Stimulated activated CD4-positive, alpha-beta T cell treated with anti-CD3 and anti-CD28 coated beads, TNF-alpha, amount 100 ng/mL, for 48 hours (primary cell): ENCODE data around the gene VSTM4.

Experiments used
- DNase-seq, 3 donors: peaks; one replicate each; pipeline ENCODE4 v3.0.0-alpha.2; 2020; ENCODE audit warnings: low read depth in 3 of 3

The VSTM4 gene

DNA sequence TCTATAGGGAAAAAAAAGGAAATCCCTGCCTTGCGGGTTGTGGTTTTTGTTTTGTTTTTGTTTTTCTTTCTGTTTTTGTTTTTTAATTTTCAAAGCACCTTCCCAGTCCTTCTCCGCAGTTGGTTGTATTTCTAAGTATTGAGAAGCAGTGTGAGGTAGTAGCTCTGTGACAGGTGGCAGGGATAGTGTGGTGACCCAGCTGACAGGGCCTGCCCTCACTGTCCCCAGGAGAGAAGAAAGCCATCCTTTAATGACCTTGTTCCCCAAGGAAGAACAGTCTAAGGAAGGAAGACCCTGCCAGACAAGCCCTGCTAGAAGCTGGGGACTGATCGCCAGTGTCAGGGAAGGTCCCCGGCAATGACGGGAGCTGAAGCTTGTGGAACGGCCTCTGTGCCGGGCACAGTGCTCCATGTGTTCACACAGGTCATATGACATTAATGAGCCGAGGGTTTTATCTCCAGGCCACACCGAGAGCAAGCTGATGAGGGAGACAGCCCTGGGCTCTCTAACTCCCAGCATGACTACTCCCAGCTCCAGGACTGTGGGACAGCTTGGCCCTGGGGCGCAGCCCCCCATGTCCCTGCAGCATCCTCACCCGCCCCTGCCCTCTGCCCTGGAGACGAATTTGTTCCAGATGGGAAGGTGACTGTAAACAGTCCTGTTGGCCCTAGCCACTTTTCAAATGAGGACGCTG lies 106.7 kb downstream of the VSTM4 start:
- no peak for DNase-seq

- DNase-seq: no peak
These were observed 107.2 kb downstream of the VSTM4 start for GRCh38 chr10:49008091-49008490.

DNA sequence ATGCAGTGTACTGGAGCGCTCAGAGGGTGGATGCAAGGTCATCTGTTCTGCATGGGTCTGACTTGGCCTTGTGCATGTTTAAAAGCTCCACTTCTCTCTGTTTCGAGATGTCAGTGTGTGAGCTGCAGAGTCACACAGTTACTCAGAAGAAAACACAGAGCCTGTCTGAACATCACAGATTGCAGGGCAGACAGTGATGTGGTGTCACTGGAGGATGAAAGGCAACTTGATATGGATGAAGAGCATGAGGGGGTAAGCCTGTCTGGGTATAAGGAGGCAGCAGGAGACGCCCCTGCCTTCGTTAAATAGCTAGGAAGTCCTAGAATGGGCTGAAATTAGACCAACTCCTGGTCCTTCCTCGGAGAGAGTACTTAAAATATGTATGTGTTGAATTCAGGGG lies 108.2 kb downstream of the VSTM4 start:
- DNase-seq: no peak

DNA sequence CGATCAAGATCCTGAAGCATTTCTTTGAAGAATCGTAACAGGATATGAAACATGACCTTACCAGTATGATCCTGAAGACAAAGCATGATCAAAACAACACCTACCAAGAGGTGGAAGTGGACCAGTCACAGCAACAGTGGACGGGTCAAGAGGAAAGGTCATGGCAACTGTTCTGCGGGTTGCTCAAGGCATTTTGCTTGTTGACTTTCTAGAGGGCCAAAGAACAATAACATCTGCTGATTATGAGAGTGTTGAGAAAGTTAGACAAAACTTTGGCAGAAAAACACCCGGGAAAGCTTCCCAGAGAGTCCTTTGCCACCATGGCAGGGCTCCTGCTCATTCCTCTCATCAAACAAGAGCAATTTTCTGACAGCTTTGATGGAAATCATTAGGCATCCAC lies 110.1 kb downstream of the VSTM4 start:
- DNase-seq: no peak

DNA sequence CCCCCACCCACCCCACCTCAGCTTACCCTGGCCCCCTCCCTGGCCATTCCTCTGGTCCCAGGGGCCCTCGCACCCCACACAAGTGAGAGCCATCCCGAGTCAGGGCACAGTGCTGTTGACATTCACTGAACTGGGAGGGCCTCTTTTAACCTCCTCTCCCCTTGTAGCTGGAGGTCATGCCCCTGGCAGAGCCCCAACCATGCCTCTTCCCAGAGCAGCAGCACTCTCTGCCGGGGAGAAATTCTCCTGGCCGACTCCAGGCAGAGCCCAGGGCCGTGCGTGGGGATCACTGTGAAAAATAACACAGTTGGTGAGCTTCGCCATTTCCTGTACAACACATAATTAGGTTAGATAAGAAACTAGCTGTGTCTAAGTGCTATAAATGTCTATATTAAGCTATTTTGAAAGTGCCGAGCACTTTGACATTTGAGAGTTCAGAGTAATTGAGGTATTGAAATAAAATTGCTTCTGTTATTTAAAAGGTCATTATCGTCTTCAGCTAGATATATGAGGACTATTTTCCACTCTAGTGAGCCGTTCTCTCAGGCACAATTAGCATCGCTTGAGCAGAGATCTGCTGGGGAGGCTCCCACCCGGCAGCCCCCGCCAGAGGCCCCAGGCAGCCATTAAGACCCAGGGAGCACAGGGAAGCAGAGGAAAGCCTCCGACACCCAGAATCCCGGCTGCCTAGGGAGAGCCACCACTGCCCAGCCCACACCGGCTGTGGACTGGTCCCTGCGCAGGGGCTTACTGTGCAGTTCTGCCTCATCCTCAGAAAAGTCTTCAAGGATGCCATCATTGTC lies 113.3 kb downstream of the VSTM4 start:
- DNase-seq: no peak

GRCh38 chr10:49001402-49001801 lies 113.9 kb downstream of the VSTM4 start:
- DNase-seq: no peak

DNA sequence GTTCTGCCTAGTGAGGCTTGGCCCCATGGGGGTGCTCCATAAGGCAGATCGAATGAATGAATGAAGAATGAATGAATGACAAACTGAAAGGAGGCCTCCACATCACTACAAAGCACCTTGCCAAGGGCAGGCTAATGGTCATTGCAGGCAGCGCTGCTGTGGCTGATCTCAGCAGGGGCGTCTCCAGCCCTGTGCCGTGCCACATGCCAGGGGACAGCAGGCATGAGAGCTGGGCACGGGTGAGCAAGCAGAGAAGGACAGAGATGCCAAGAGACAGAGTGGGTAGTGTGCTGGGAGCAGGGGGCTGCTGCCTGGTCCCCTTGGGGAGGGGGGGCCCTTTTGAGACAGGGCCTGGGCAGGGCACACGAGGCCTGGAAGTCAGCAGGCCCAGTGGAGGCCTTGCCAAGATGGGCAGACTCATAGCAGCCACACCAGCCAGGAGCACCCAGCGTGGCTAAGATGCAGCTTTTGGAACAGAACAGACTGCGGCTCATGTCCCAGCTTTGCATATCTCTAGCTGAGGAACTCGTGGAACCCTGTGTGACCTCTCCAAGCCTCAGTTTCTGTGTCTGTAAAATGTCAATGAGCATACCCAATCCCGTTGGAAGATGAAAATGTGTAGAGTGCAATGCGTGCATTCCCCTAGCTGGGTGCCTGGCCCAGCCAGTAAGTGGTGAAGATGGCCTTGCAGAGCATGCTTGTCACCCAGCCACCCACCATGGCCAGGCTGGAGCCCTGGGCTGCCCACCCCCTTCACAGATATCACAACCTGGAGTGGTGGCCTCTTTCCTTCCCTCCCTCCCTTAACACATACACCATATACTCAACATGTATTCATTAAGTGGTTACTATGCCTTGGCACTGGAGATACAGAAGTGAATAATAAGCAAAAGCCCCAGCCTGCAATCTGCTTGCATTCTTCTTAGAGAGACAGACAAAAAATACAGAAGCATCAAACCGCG lies 114.6 kb downstream of the VSTM4 start:
- no peak for DNase-seq

DNA sequence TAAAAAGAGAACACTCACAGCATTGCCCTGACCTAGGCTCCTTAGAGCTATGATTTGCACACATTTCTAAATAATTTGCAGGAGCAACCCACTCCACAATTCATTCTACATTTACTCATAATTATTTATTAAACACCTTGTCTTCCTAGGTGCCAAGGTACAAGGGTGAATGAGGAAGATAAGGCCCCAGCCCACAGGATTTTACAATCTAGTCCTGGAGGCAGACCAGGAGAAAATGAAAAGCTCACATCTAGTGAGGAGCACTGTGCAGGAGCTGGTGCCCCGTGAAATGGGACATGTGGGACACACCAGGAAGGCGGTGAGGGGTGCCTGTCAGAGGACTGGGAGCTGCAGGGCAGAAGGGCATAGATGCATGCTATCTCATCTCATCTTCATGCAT lies 116.0 kb downstream of the VSTM4 start:
- no peak for DNase-seq

DNA sequence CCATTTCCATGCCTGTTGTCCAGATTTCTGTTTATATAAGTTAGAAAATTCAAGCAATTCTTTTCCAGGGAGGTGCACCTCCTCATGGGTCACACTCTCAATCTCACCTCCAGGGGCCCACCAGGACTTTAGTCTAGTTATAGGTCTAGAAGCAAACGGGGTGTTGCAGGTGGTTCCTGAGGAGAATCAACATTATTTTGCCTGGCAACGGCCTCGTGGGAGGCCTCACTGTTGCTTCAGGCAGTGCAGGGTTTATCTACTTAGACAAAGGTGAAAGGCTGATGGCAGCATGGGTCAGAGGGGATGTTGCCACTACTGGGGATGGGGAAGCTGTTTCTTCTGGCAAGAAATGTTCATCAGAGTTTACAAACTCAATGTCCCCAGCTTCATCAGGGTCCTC lies 119.0 kb downstream of the VSTM4 start:
- DNase-seq: no peak

DNA sequence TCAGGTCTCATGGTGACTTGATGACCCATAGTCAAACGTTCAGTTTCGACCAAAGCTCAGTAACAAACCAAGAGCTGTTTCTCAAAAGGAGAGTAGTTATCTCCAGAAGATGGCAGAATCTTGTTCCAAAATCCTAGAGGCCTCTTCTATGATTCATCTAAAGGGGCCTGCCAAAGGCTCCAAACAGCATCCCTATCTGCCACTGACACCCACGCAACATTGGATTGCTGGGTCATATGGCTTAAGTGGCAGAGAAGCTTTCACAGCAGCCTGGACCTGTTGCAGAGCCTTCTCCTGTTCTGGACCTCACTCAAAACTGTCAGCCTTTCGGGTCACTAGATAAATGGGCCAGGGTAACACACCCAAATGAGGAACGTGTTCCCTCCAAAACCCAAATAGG lies 121.7 kb downstream of the VSTM4 start:
- DNase-seq: no peak

GRCh38 chr10:48990226-48990625 lies 125.1 kb downstream of the VSTM4 start:
- no peak for DNase-seq

DNA sequence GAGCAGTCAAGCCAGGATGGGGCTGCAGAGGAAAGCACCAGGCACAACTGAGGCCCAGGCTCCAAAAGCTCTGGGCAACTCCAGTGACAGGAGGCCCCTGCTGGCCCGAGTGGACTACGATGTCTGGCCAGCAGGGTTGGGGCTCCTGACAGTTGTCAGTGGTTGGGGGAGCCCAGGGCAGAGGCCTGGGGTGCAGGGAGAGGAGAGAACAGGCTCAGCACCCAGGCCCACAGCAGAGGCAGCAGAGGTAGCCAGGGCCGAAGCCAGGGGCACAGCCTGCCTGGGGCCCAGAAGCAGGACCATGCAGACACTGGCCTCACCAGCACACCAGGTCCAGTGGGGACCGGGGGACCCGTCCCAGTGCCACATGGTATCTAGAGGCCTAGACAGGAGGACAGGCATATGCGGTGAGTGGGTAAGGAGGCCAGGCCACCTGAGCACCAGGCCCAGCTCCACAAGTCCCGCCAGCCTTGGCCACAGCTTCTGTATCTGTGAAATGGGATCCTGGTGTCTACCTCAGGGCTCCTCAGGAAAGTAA lies 129.6 kb downstream of the VSTM4 start:
- no peak for DNase-seq

DNA sequence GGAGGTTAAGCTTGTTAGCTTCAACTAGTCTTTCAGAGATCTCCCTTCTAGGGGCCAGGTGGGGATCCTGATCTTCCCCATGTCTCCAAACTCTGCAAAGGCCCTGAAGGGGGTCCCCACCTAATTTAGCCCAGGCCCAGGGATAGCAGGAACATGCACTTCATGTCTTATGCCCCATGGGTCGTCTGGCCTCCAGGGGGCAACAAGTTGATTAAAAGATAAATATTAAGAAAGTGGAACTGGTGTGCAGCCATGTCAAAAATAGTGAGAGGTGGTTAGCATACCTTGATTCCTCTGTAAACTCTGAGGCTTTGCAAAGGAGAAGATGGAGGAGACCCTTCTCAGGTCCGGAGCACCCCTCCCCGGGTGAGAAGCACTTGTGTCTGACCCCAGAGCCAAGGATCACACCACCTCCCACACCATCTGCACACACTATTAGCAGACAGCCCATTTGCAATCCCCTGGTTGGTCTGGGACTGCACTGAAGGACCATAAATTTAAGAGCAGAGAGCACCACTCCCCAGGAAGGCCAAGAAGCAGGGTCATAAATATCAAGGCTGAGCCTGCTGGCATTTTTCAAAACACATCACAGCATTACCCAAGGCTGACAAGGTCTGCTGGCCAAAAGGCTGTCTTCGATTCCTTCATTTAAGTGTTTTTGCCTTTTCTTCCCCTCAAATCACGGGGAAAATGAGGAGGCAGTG lies 131.5 kb downstream of the VSTM4 start:
- DNase-seq: no peak

GRCh38 chr10:48982584-48982983 lies 132.7 kb downstream of the VSTM4 start:
- DNase-seq: no peak

GRCh38 chr10:48981310-48981907 lies 133.9 kb downstream of the VSTM4 start:
- peak in 2 of 3 donors; percentile 6 to 31 for DNase-seq

DNA sequence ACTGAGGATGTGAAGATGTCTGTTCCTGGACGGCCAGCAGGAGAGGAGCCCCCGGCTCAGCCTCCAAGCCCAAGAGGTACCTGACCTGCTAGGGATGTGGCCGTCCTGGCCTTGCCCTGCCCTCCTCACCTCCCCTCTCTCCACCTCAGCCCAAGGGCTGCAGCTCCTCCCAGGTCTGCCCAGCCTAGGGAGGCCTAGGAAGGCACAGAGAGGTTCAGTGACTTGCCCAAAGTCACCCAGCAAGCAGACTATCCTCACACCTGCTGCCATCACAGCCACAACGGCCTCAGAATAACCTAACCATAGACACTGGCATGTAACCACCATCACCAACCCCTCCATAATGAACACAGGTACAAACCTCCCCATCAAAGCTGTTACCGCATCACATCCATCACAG lies 137.0 kb downstream of the VSTM4 start:
- no peak for DNase-seq

- DNase-seq: no peak
These were observed 139.1 kb downstream of the VSTM4 start for GRCh38 chr10:48976196-48976595.

DNA sequence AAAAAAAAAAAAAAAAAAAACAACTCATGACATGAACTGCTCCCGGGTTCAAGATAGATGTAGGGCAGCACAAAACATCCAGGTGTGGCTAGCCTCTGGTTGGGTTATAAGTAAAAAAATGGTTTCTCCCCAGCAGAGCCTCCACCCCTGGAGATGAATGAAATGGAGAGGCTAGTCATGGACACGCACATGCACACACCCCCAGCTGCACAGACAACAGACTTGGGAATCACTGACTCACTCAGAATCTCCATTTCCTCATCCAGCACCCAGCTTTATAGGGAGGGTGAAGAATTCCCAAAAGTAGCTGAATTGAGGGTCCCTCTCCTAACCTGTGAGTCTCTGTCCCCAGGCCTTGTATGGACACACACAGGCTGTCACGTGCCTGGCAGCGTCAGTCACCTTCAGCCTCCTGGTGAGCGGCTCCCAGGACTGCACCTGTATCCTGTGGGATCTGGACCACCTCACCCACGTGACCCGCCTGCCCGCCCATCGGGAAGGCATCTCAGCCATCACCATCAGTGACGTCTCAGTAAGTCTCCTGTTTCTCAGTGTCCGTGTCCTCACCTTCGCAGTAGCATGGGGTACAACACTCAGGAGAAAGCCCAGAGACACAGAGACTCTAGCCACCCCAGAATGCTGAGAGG lies 140.7 kb downstream of the VSTM4 start:
- no peak for DNase-seq

- no peak for DNase-seq
These were observed 142.3 kb downstream of the VSTM4 start for GRCh38 chr10:48973065-48973464.

- DNase-seq: no peak
These were observed 144.7 kb downstream of the VSTM4 start for GRCh38 chr10:48970654-48971053.
